Myocyte (in vitro differentiated cells): ENCODE results near the gene PLK1. TPM values are rescaled to one million over a fixed set of nuclear protein-coding genes. Genes with fewer than 3 reads are reported as not detected.
A peak's percentile ranks its signal among the peaks of the same experiment; 100 is the strongest.
"Not testable (repeated sequence)": the region's sequence is repeated elsewhere in the genome, so short reads cannot be mapped to it uniquely, and the experiment has no call there.

Experiments used
- DNase-seq: peaks from one replicate; pipeline ENCODE4 v3.0.0-alpha.2; 2012; ENCODE audit warnings: low read depth
- polyA plus RNA-seq: library from polyadenylated mRNA; unstranded; fragments of >200 nt; gene quantifications from one replicate; pipeline ENCODE4 v1.2.1, GENCODE V29; 2012; ENCODE audit warnings: missing spikeins
- total RNA-seq: library from RNA; depleted of rRNA; stranded (reverse); fragments of >200 nt; gene quantifications from 2 replicates; pipeline ENCODE4 v1.2.3, GENCODE V29; 2014

PLK1 gene
- 0.96 and 1.6 TPM in 2 replicates for total RNA-seq
- polyA plus RNA-seq = 1.8 TPM

- DNase-seq = peak; percentile 89
These were observed at the start of gene PLK1 for GRCh38 chr16:23678430-23679273. Gene PLK1 (plus strand): TSS chr16:23678889. CDS start chr16:23678933, 44 bp downstream.

GRCh38 chr16:23629516-23629915 lies 49.2 kb upstream of the PLK1 start:
- DNase-seq = no peak

DNA sequence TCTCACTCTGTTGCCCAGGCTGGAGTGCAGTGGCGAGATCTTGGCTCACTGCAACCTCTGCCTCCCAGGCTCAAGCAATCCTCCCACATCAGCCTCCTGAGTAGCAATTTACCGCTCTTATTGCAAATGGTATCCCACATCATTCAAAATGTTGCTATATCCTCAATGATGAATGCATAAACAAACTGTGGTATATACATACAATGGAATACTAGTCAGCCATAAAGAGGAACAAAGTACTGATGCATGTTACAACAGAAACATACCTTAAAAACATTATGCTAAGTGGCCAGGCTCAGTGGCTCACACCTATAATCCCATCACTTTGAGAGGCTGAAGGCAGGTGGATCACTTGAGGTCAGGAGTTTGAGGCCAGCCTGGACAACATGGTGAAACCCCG lies 46.8 kb upstream of the PLK1 start:
- not testable (repeated sequence) for DNase-seq

DNA sequence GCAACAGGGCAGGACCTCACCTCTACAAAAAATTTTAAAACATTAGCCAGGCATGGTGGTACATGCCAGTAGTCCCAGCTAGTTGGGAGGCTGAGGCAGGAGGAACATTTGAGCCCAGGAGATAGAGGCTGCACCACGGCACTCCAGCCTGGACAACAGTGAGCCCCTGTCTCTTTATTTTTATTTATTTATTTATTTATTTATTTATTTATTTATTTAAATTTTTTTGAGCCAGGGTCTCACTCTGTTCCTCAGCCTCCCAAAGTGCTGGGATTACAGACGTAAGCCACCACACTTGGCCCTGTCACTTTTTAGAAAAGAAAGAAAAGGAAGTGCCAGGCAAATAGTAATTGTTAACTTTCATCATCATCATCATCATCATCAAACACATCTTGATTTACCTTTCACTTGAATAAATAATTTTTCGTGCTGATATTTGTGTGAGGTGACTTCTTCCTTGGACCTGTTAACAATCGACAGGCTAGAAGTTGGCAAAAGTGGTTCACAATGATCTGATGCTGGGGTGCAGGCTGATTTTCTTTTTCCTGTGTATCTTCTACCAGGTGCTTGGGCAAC lies 44.1 kb upstream of the PLK1 start:
- DNase-seq = no peak

- DNase-seq = no peak
These were observed 42.7 kb upstream of the PLK1 start for GRCh38 chr16:23635958-23636357.

DNA sequence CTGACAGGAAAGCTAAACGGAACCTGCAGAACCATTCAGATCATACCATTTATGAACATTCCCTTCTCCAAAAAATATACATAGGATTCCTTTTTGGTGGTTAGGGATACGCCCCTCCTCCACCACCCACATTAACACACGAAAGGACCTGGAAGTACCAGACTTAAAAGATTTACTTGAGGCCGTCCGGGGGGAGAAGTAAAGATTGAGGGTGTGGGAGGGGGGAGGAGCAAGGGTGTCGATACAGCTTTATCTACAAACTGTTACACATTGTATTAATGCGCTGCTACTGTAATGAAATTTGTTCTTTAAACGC lies 38.1 kb upstream of the PLK1 start:
- DNase-seq = no peak

- peak; percentile 96 for DNase-seq
These were observed 37.5 kb upstream of the PLK1 start, which contains the start of the genes DCTN5 and PALB2 for GRCh38 chr16:23640931-23641765. Gene DCTN5 (plus strand): TSS chr16:23641466. CDS start chr16:23641543, 77 bp downstream. Gene PALB2 (minus strand): TSS chr16:23641310. CDS start chr16:23641157, 153 bp downstream.

DNA sequence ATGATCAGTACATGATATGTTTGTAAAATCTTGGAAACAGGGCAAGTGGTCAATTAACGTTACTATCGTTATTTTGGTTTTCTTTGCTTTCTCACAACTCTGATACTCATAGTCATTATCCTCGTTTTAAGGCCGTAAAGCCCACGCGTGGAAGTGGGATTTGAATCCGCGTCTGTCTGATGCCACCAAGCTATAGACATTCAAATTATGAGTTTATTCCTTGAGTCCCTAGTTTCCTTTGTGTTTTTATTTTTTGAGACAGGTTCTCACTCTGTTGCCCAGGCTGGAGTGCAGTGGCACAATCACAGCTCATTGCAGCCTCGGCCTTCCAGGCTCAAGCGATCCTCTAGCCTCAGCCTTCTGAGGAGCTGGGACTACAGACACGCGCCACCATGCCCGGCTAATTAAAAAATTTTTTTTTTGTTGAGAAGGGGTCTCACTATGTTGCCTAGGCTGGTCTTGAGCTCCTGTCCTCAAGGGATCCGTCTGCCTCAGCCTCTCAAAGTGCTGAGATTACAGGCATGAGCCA lies 36.4 kb upstream of the PLK1 start:
- DNase-seq = no peak

- no peak for DNase-seq
These were observed 27.8 kb upstream of the PLK1 start for GRCh38 chr16:23650674-23651416.

DNA sequence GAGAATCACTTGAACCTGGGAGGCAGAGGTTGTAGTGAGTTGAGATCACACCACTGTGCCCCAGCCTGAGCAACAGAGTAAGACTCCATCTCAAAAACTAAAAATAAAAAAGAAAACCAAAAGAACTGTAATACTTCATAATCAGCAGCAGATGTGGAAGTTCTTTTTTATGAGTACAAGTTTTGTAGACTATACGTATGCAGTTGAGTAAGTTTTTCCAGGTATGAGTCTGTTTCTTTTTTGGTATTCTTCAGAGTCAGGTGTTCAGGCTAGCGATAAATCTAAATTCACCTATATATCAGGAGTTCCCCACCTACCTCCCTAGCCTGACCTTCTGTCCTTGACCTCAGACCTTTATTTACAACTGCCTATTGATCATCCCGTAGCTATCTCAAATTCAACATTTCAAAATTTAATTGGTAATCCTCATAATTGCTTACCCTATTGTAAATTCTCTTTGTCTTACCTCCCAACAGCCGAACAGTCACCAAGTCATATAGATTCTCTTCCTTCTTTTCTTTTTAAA lies 26.7 kb upstream of the PLK1 start:
- DNase-seq = no peak

GRCh38 chr16:23663918-23664317 lies 14.8 kb upstream of the PLK1 start:
- no peak for DNase-seq

DNA sequence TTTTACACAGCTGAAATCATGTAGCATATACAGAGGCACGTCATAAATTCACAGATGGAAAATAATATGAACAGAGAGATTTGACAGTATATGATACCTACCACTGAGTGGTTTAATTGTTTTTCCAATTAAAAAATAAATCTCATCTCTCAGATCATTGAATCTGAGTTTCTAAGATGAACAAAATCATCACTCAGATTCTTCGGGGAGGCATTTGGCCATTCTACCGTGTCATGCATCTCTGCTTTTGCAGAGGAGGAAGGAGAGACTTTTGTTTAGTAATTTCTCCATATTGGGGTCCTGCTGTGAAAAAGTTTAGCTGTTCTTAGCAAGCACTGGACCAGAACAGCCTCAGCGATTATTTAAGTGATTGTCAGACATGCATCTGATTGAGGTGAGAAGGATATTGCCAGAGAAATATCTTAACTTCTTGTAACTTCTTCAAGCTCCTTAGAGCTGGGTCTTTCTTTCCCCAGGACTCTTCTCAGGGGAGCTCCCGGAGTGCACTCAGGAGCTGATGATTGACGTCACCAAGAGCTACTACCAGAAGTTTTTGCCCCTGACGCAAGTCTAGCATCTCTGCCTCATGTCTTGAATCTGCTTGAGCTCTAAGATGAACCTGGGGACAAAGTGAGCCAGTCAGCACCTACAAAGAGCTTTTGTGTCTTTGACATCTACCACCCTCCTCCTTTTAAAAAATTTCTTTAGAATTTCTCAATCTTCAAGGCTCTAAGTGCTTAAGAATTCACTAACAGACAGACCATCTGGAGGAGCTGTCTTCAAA lies 11.9 kb upstream of the PLK1 start:
- DNase-seq = no peak

- no peak for DNase-seq
These were observed 11.4 kb upstream of the PLK1 start for GRCh38 chr16:23667355-23667659.

DNA sequence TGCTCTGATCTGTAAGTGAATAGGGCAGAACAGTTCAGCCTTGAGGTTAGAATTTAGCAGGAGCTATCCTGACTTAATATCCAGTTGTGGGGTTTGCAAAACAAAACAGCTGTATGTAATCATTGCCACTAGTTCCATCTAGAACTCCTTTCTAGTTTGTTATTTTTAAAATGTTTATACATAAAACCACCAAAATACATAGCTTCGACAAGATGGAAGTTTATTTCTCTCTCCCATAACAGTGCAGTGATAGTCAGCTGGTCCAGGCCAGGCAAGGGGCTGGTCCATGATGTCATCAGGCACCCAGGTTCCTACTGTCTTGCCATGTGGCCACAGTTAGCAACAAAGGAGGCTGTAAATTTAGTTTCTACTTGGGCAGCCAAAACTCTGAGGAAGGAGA lies 10.5 kb upstream of the PLK1 start:
- peak; percentile 17 for DNase-seq

GRCh38 chr16:23668873-23669272 lies 9.8 kb upstream of the PLK1 start:
- peak; percentile 8 for DNase-seq

DNA sequence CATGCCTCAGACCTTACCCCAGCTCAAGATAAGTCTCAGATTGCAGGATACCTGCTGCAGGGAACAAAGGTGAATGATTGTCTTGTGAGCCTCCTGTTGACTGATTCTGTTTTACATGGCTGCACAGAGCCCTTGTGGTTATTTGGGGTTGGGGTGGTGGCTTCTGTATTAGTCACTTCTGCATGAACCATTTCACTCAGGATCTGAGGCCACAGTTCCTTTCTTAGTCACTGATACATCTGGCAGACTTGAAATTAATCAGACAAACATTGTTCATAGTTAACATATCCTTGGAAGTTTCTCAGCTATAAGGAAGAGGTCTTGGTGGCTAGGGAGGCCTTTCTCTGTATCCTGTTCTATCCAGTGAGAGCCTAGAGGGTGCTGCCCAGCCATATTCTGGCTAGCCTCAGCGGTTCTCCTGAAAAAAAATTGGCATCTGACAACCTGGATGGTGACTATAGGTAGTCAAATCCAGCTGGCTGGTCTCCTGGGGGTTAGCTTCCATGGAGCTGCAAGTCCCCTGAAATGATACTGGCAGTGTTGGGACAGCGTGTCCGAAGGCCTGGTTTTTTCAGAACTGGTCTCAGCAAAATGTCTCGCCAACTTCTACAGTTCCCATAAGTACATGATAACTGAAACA lies 8.4 kb upstream of the PLK1 start:
- peak; percentile 79 for DNase-seq

DNA sequence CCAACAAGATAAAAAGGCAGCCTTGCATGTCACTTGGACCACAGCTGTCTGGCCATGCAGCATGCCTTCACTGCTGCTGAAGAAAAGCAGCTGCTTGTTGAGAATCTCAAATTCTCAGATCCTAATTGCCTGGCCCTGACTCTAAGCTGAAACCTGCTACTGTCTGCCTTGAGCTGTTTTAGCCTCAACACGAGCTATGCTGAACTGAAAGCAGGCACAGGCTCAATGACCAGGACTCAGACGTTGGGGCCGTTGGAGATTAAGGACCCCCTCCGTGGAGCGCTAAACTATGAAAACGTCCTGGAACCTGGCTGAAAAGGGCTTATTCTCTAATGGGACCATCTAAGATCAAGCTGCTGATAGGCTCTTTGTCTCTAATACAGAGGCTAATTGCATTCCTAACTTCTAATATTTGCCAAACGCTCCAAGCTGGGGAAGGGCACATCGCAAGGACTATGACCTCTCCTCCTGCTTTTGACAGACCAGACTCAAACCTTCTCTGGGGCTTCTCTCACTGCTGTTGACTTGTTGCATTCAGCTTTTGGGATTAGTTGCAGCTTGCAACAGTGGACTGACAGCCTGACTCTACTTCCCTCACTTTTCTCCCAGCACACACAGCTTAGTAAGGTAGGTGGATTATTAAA lies 4.6 kb upstream of the PLK1 start:
- peak; percentile 80 for DNase-seq

DNA sequence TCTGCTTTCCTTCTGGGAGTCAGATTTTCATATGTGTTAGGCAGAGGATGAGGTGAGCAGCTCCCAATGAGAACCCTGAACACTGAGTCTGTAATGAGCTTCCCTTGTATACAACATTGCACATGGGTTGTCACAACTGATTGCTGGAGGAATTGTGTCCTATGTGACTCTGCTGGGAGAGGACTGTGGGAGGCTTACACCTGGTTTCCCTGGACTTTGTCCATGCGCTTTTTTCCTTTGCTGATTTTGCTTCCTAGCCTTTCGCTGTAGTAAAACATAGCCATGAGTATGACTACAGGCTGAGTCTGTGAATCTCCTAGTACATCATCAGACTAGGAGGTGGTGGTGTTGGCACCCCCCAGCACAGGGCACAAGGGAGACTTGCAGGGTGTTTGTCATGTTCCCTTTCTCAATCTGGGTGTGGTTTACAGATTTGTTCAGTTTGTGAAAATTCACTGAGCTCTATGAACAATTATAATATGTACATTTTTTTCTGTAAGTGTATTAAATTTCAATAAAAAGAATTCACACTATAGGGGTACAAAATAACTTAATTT lies 1.7 kb upstream of the PLK1 start:
- DNase-seq = no peak
